ENCODE measurements around the gene ANKS6.

Gene ANKS6

GRCh38 chr9:98796364-98797101 lies at the start of gene ANKS6:
Gene ANKS6 (minus strand): TSS chr9:98796555. CDS start chr9:98796491, 64 bp downstream.
- peak; percentile 72 for DNase-seq (ENCODE audit: low read depth)
- H3K4me3 ChIP-seq (replicated peaks; ENCODE audit: low read depth, low read length) = peak within 1 kb of the TSS; percentile 60
- TF ChIP-seq CTCF (IDR thresholded peaks at IDR 0.05; ENCODE audit: low read length, missing control alignments) = peak; percentile 3

- DNase-seq (ENCODE audit: low read depth) = no peak
- no peak overlapping the region for H3K4me3 ChIP-seq (replicated peaks; ENCODE audit: low read depth, low read length)
- TF ChIP-seq CTCF (IDR thresholded peaks at IDR 0.05; ENCODE audit: low read length, missing control alignments) = no peak
Measured at GRCh38 chr9:98846081-98846480, 49.7 kb upstream of the ANKS6 start.

- TF ChIP-seq CTCF (IDR thresholded peaks at IDR 0.05; ENCODE audit: low read length, missing control alignments) = no peak
- no peak for DNase-seq (ENCODE audit: low read depth)
- no peak overlapping the region for H3K4me3 ChIP-seq (replicated peaks; ENCODE audit: low read depth, low read length)
Measured at GRCh38 chr9:98842510-98842909, 46.2 kb upstream of the ANKS6 start.

GRCh38 chr9:98839724-98840123 lies 43.4 kb upstream of the ANKS6 start:
- no peak for DNase-seq (ENCODE audit: low read depth)
- TF ChIP-seq CTCF (IDR thresholded peaks at IDR 0.05; ENCODE audit: low read length, missing control alignments) = no peak
- no peak overlapping the region for H3K4me3 ChIP-seq (replicated peaks; ENCODE audit: low read depth, low read length)

GRCh38 chr9:98838868-98839565 lies 42.7 kb upstream of the ANKS6 start:
- no peak for DNase-seq (ENCODE audit: low read depth)
- TF ChIP-seq CTCF (IDR thresholded peaks at IDR 0.05; ENCODE audit: low read length, missing control alignments) = no peak
- no peak overlapping the region for H3K4me3 ChIP-seq (replicated peaks; ENCODE audit: low read depth, low read length)

GRCh38 chr9:98838155-98838867 lies 42.0 kb upstream of the ANKS6 start:
- no peak overlapping the region for H3K4me3 ChIP-seq (replicated peaks; ENCODE audit: low read depth, low read length)
- no peak for TF ChIP-seq CTCF (IDR thresholded peaks at IDR 0.05; ENCODE audit: low read length, missing control alignments)
- DNase-seq (ENCODE audit: low read depth) = no peak

Measured in fibroblast of pulmonary artery (primary cell).